Activated T-helper 1 cell treated with Interleukin-2 at 50 U/mL for 16 hours (primary cell): ENCODE measurements around the gene PCDH8.

Source experiments
- DNase-seq: peaks from one replicate; pipeline ENCODE4 v3.0.0-alpha.2; 2020; ENCODE audit warnings: low read depth

PCDH8 gene

GRCh38 chr13:52848455-52849195, at the start of gene PCDH8:
PCDH8 (minus strand) TSS chr13:52848640; CDS start chr13:52848436, 204 bp downstream.
- no peak for DNase-seq

- no peak for DNase-seq
Observed at GRCh38 chr13:52896827-52897659, 48.6 kb upstream of the PCDH8 start.

GRCh38 chr13:52894413-52894812, 46.0 kb upstream of the PCDH8 start:
- no peak for DNase-seq

GRCh38 chr13:52892925-52893324, 44.5 kb upstream of the PCDH8 start:
- DNase-seq, result no peak

- no peak for DNase-seq
Observed at GRCh38 chr13:52891706-52892105, 43.3 kb upstream of the PCDH8 start.

- DNase-seq, result no peak
Observed at GRCh38 chr13:52887165-52887564, 38.7 kb upstream of the PCDH8 start.

GRCh38 chr13:52885141-52885540, 36.7 kb upstream of the PCDH8 start:
- DNase-seq, result no peak

GRCh38 chr13:52884429-52885010, 36.1 kb upstream of the PCDH8 start:
- DNase-seq, result no peak

GRCh38 chr13:52882785-52883184, 34.3 kb upstream of the PCDH8 start:
- DNase-seq, result no peak

- DNase-seq, result no peak
Observed at GRCh38 chr13:52879950-52880741, 31.7 kb upstream of the PCDH8 start.

GRCh38 chr13:52878831-52879230, 30.4 kb upstream of the PCDH8 start:
- no peak for DNase-seq

GRCh38 chr13:52870143-52870542, 21.7 kb upstream of the PCDH8 start:
- no peak for DNase-seq

GRCh38 chr13:52869621-52870020, 21.2 kb upstream of the PCDH8 start:
- DNase-seq, result no peak

GRCh38 chr13:52869050-52869449, 20.6 kb upstream of the PCDH8 start:
- DNase-seq, result no peak

- DNase-seq, result no peak
Observed at GRCh38 chr13:52868190-52868589, 19.8 kb upstream of the PCDH8 start.

GRCh38 chr13:52864941-52865340, 16.5 kb upstream of the PCDH8 start:
- DNase-seq, result no peak

- no peak for DNase-seq
Observed at GRCh38 chr13:52862358-52863206, 14.1 kb upstream of the PCDH8 start.

- no peak for DNase-seq
Observed at GRCh38 chr13:52852444-52852843, 4.0 kb upstream of the PCDH8 start.

GRCh38 chr13:52851137-52851962, 2.9 kb upstream of the PCDH8 start:
- no peak for DNase-seq

- no peak for DNase-seq
Observed at GRCh38 chr13:52850396-52851136, 2.1 kb upstream of the PCDH8 start.
